ENCODE results near the gene CTNS. TPM values are rescaled to one million over a fixed set of nuclear protein-coding genes. Genes with fewer than 3 reads are reported as not detected.

CTNS gene
- polyA plus RNA-seq, 10 donors: 7.2 to 11.7 (median 8.6) TPM

Other genes starting within 250 kb of the CTNS start
- under 1 TPM in 2 of 10 donors, not detected in 8; 0.15 to 0.16 TPM for gene OR1E1, start 238.3 kb upstream of the CTNS start, polyA plus RNA-seq (ENCODE audit: insufficient read length in 10 of 10)
- under 1 TPM in 5 of 10 donors, not detected in 5; 0.04 to 0.17 (median 0.12) TPM for gene OR3A3, start 225.4 kb upstream of the CTNS start, polyA plus RNA-seq (ENCODE audit: insufficient read length in 10 of 10)
- not detected for gene OR1E2, start 202.9 kb upstream of the CTNS start, polyA plus RNA-seq (ENCODE audit: insufficient read length in 10 of 10)
- 1 to 10 TPM in 1 of 10 donors, under 1 TPM in 8, not detected in 1; 0.08 to 1.2 (median 0.63) TPM for gene SPATA22, start 164.9 kb upstream of the CTNS start, polyA plus RNA-seq (ENCODE audit: insufficient read length in 10 of 10)
- 1 to 10 TPM; 2.6 to 6.7 (median 4.1) TPM for gene ASPA, start 160.8 kb upstream of the CTNS start, polyA plus RNA-seq (ENCODE audit: insufficient read length in 10 of 10)
- 1 to 10 TPM; 1.0 to 2.3 (median 1.5) TPM for gene TRPV3, start 78.9 kb upstream of the CTNS start, polyA plus RNA-seq (ENCODE audit: insufficient read length in 10 of 10)
- 1 to 10 TPM; 3.2 to 8.8 (median 4.8) TPM for gene TRPV1, start 27.3 kb upstream of the CTNS start, polyA plus RNA-seq (ENCODE audit: insufficient read length in 10 of 10)
- 10 to 100 TPM in 1 of 10 donors, 1 to 10 TPM in 9; 4.6 to 10.7 (median 7.3) TPM for gene SHPK, start 510 bp upstream of the CTNS start, polyA plus RNA-seq (ENCODE audit: insufficient read length in 10 of 10)
- gene TAX1BP3, start 31.8 kb downstream of the CTNS start, polyA plus RNA-seq (ENCODE audit: insufficient read length in 10 of 10): 10 to 100 TPM; 39.9 to 87.0 (median 57.2) TPM
- gene EMC6, start 32.1 kb downstream of the CTNS start, polyA plus RNA-seq (ENCODE audit: insufficient read length in 10 of 10): 10 to 100 TPM; 25.9 to 46.3 (median 34.4) TPM
- gene P2RX5, start 59.4 kb downstream of the CTNS start, polyA plus RNA-seq (ENCODE audit: insufficient read length in 10 of 10): 10 to 100 TPM; 18.0 to 33.5 (median 26.4) TPM
- gene HASPIN, start 87.1 kb downstream of the CTNS start, polyA plus RNA-seq (ENCODE audit: insufficient read length in 10 of 10): 1 to 10 TPM; 4.1 to 7.2 (median 5.7) TPM
- gene ITGAE, start 164.4 kb downstream of the CTNS start, polyA plus RNA-seq (ENCODE audit: insufficient read length in 10 of 10): 10 to 100 TPM; 29.4 to 34.8 (median 33.2) TPM
- gene NCBP3, start 209.5 kb downstream of the CTNS start, polyA plus RNA-seq (ENCODE audit: insufficient read length in 10 of 10): 10 to 100 TPM; 44.9 to 85.9 (median 57.3) TPM

Measured in muscle of back (tissue), 10 donors.